ENCODE results near the gene WNT5A. TPM values are rescaled to one million over a fixed set of nuclear protein-coding genes. Genes with fewer than 3 reads are reported as not detected.

WNT5A gene
- polyA plus RNA-seq, 1 experiment = 203 TPM

GRCh38 chr3:55467099-55467498 lies 20.0 kb downstream of the WNT5A start:
- no peak for TF ChIP-seq CTCF (IDR thresholded peaks at IDR 0.05; ENCODE audit: low read depth, low read length)
- Histone ChIP-seq H3K9me3 (ENCODE audit: control insufficient read depth, insufficient read depth, low read length) (peaks cover 3% of the 10 kb centered on the region; the same call in 1 of the 2 replicates), H3K27ac (ENCODE audit: low read depth, low read length) (peak overlapping the region; percentile 47), H3K27me3 (ENCODE audit: control insufficient read depth, insufficient read depth, low read length) (no peaks in the 10 kb centered on the region), H3K4me3 (ENCODE audit: low read depth, low read length) (no peak overlapping the region)
- POLR2A ChIA-PET = interaction anchor here (0.7 to 2.0 kb wide), 3 partner anchors 10 to 182 kb away, joined by 3 to 7 read pairs (median 5); no protein-coding TSS in a partner anchor
- CTCF ChIA-PET = interaction anchor here (1.5 kb wide), 1 partner anchor 196 kb away, joined by 3 read pairs; no protein-coding TSS in a partner anchor
- DNase-seq (ENCODE audit: low read depth, low spot score) = no peak

GRCh38 chr3:55466526-55466925 lies 20.6 kb downstream of the WNT5A start:
- ChIA-PET CTCF (interaction anchor here (0.6 to 1.5 kb wide), 4 partner anchors 11 to 302 kb away, joined by 3 read pairs; no protein-coding TSS in a partner anchor), POLR2A (interaction anchor here (0.7 kb wide), 2 partner anchors 179 to 181 kb away, joined by 3 to 5 read pairs; no protein-coding TSS in a partner anchor)
- Histone ChIP-seq H3K9me3 (ENCODE audit: control insufficient read depth, insufficient read depth, low read length) (peaks cover 3% of the 10 kb centered on the region; the same call in 1 of the 2 replicates), H3K27ac (ENCODE audit: low read depth, low read length) (no peak overlapping the region), H3K4me3 (ENCODE audit: low read depth, low read length) (no peak overlapping the region), H3K27me3 (ENCODE audit: control insufficient read depth, insufficient read depth, low read length) (no peaks in the 10 kb centered on the region)
- no peak for DNase-seq (ENCODE audit: low read depth, low spot score)
- no peak for TF ChIP-seq CTCF (IDR thresholded peaks at IDR 0.05; ENCODE audit: low read depth, low read length)

GRCh38 chr3:55461896-55462295 lies 25.2 kb downstream of the WNT5A start:
- Histone ChIP-seq H3K27ac (ENCODE audit: low read depth, low read length) (no peak overlapping the region), H3K4me3 (ENCODE audit: low read depth, low read length) (no peak overlapping the region), H3K27me3 (ENCODE audit: control insufficient read depth, insufficient read depth, low read length) (no peaks in the 10 kb centered on the region), H3K9me3 (ENCODE audit: control insufficient read depth, insufficient read depth, low read length) (no peaks in the 10 kb centered on the region)
- CTCF ChIA-PET = no interaction called here
- POLR2A ChIA-PET = no interaction called here
- no peak for TF ChIP-seq CTCF (IDR thresholded peaks at IDR 0.05; ENCODE audit: low read depth, low read length)
- DNase-seq (ENCODE audit: low read depth, low spot score) = no peak

GRCh38 chr3:55459838-55460237 lies 27.3 kb downstream of the WNT5A start:
- TF ChIP-seq CTCF (IDR thresholded peaks at IDR 0.05; ENCODE audit: low read depth, low read length) = no peak
- Histone ChIP-seq H3K27me3 (ENCODE audit: control insufficient read depth, insufficient read depth, low read length) (no peaks in the 10 kb centered on the region), H3K27ac (ENCODE audit: low read depth, low read length) (no peak overlapping the region), H3K9me3 (ENCODE audit: control insufficient read depth, insufficient read depth, low read length) (no peaks in the 10 kb centered on the region), H3K4me3 (ENCODE audit: low read depth, low read length) (no peak overlapping the region)
- no peak for DNase-seq (ENCODE audit: low read depth, low spot score)
- ChIA-PET CTCF (no interaction called here), POLR2A (no interaction called here)

- H3K4me3 ChIP-seq (ENCODE audit: low read depth, low read length) = no peak overlapping the region
- CTCF ChIA-PET = no interaction called here
- no peaks in the 10 kb centered on the region for H3K27me3 ChIP-seq (ENCODE audit: control insufficient read depth, insufficient read depth, low read length)
- POLR2A ChIA-PET = no interaction called here
- no peak for TF ChIP-seq CTCF (IDR thresholded peaks at IDR 0.05; ENCODE audit: low read depth, low read length)
- H3K27ac ChIP-seq (ENCODE audit: low read depth, low read length) = no peak overlapping the region
- no peak for DNase-seq (ENCODE audit: low read depth, low spot score)
- no peaks in the 10 kb centered on the region for H3K9me3 ChIP-seq (ENCODE audit: control insufficient read depth, insufficient read depth, low read length)
Observed at GRCh38 chr3:55458181-55458790, 28.8 kb downstream of the WNT5A start.

All from AG04450 (cell line).